ENCODE data around the gene CDK2AP2.
"Not testable (repeated sequence)": the region's sequence is repeated elsewhere in the genome, so short reads cannot be mapped to it uniquely, and the experiment has no call there.

Gene CDK2AP2

GRCh38 chr11:67523556-67524479 is 15.9 kb upstream of the CDK2AP2 start:
- no peak for DNase-seq

GRCh38 chr11:67522844-67523555 is 15.0 kb upstream of the CDK2AP2 start, which contains the start of gene CABP2:
Gene CABP2 (minus strand): TSS chr11:67523446. CDS start chr11:67523326, 120 bp downstream.
- no peak for DNase-seq

- DNase-seq, result no peak
Measured at GRCh38 chr11:67522338-67522737, 14.4 kb upstream of the CDK2AP2 start.

- no peak for DNase-seq
Measured at GRCh38 chr11:67521924-67522323, 14.0 kb upstream of the CDK2AP2 start.

GRCh38 chr11:67520856-67521824 is 13.2 kb upstream of the CDK2AP2 start:
- DNase-seq, result no peak

GRCh38 chr11:67519726-67520125 is 11.8 kb upstream of the CDK2AP2 start:
- DNase-seq, result no peak

GRCh38 chr11:67517784-67518552 is 10.0 kb upstream of the CDK2AP2 start:
- no peak for DNase-seq

- DNase-seq, result no peak
Measured at GRCh38 chr11:67516806-67517205, 8.8 kb upstream of the CDK2AP2 start.

- DNase-seq, result no peak
Measured at GRCh38 chr11:67514116-67514515, 6.2 kb upstream of the CDK2AP2 start.

- DNase-seq, result not testable (repeated sequence)
Measured at GRCh38 chr11:67511558-67511957, 3.6 kb upstream of the CDK2AP2 start.

GRCh38 chr11:67510023-67510345 is 2.0 kb upstream of the CDK2AP2 start:
- no peak for DNase-seq

GRCh38 chr11:67508486-67509121 is 642 bp upstream of the CDK2AP2 start:
- peak; percentile 99 for DNase-seq

GRCh38 chr11:67507242-67507863 is 609 bp downstream of the CDK2AP2 start:
- DNase-seq, result no peak

GRCh38 chr11:67506426-67507051 is 1.4 kb downstream of the CDK2AP2 start:
- no peak for DNase-seq

- DNase-seq, result peak; percentile 93 to 95
Measured at GRCh38 chr11:67505605-67506396, 2.2 kb downstream of the CDK2AP2 start.

GRCh38 chr11:67504950-67505581 is 2.9 kb downstream of the CDK2AP2 start, which contains the start of gene PITPNM1:
Gene PITPNM1 (minus strand): TSS chr11:67505363. CDS start chr11:67504180, 1,183 bp downstream.
- DNase-seq, result peak; percentile 82 to 84

- peak in 1 of 2 experiments; percentile 44 for DNase-seq
Measured at GRCh38 chr11:67504005-67504949, 3.7 kb downstream of the CDK2AP2 start.
